GM11168 (cell line): ENCODE results near the gene CCNG1.

ENCODE experiments used
- in situ Hi-C: fragments of 300-500 bp; cut with MboI; formaldehyde crosslinking; loops from one replicate; pipeline ENCODE4 v1.12.0; 2022; ENCODE audit warnings: low sequenced_read_pairs; ENCODE audit not compliant: unreplicated experiment

Gene CCNG1

DNA sequence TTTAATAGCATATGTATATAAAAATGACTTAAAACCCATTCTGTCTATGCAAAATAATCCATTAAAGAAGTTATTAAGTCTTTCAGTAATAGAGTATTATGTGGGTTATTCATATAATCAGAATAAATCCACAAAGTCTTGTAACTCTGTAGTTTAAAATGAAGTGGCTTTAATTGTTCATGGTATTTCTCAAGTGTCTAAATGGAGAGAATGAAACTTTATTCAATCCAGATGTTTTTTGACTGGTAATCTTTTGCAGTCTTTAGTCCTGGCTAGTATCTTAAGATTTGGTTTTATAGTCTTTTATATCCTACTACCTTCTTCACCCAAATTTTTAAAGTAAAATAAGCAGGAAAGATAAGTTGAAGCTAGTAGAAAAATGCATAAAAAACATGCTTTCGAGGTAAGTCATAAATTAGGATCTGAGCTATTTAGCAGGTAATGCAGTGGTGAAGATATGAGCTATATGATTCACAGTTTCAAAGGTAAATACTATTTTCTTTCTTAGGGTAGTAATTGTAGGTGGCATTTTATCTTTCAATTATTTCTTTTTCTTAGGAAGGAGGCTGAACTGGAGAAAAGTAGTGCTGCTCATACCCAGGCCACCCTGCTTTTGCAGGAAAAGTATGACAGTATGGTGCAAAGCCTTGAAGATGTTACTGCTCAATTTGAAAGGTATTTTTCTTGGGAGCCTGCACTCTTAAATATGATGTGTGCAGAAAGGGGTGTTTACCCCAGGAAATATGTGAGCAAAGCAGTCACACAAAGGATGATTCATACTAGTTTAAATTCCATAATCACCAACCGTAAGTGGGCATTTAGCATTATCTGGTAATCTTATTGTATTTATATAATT, 41.0 kb downstream of the CCNG1 start:
- in situ Hi-C loops = no loop called here

DNA sequence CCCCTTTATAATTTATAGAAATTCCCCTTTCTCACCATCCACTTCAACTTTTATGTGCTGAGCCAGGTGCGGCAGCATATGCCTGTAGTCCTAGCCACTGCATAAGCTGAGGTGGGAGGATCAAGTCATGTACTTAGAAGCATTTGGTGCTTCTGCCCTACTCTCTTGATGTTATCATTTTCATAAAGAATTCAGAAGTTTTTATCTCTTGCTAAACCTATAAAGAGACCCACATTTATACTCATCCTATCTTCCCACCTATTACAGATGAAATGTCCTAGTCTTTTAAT, 41.5 kb downstream of the CCNG1 start:
- in situ Hi-C loops = no loop called here

DNA sequence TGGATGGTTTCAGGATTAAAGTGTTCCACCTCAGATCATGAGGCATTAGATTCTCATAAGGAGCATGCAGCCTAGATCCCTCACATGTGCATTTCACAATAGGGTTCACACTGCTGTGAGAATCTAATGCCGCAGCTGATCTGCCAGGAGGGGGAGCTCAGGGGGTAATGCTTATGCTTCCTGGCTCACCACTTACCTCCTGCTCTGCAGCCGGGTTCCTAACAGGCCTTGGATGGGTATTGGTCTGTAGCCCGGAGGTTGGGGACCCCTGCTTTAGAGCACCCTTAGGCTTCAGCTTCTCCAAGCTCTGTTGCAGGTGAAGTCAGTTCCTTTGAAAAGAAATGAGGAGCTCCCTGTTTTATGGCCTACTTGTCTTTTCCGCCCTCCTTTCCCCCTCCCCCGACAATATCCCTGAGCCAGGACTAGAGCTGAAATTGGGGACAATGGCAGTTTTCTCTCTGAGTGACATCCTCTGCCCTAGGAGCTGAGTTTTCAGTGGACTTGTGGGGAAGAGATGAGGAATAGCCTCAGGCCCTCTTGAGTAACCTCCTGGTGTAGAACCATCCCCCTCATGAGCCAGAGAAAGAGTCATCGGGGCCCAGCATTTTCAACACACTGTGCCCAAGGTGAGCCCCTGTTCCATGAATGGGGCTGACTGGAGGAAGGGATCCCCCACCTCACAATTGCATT, 51.8 kb downstream of the CCNG1 start:
- in situ Hi-C loops = no loop called here

DNA sequence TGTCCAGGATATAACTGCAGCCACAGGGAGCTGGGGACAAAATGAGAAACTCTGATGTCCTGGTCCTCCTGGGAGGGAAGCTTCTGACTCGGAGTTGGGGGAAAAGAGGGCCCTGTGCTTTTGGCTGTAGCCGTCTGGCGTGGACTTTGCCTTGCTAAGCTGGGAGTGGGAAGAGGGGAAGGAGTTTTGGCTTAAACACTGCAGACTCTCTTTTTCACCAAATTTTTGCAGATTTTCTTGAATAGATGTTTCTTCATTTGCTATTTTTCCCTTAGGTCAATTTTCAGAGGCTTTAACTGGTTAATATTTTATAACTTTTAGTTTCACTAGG, 52.3 kb downstream of the CCNG1 start:
- in situ Hi-C loops = no loop called here
